ENCODE measurements around the gene PRG3.

DNA sequence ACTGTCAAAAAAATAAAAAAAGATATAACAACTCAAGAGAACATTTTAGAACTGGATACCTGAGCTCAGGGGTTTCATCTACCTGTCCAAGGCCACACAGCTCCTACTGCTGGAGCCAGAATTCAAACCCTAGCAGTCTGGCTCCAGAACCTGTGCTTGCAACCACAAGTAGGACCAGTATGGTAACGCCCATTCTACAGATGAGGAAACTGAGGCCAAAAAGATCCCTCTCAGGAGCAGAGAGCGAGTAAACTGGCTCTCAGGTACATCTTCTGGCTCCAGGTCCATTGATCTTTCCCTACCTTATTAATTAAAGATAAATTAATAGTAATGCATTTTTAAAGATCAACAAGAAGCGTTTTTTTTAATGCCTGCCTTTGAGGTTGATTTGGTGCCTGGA, 23.6 kb downstream of the PRG3 start:
- no peak for TF ChIP-seq POLR2A (IDR thresholded peaks at IDR 0.05)
- TF ChIP-seq, protein P1, sequence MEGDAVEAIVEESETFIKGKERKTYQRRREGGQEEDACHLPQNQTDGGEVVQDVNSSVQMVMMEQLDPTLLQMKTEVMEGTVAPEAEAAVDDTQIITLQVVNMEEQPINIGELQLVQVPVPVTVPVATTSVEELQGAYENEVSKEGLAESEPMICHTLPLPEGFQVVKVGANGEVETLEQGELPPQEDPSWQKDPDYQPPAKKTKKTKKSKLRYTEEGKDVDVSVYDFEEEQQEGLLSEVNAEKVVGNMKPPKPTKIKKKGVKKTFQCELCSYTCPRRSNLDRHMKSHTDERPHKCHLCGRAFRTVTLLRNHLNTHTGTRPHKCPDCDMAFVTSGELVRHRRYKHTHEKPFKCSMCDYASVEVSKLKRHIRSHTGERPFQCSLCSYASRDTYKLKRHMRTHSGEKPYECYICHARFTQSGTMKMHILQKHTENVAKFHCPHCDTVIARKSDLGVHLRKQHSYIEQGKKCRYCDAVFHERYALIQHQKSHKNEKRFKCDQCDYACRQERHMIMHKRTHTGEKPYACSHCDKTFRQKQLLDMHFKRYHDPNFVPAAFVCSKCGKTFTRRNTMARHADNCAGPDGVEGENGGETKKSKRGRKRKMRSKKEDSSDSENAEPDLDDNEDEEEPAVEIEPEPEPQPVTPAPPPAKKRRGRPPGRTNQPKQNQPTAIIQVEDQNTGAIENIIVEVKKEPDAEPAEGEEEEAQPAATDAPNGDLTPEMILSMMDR (IDR thresholded peaks at IDR 0.05) = no peak
